T-helper 1 cell treated with Interleukin-12 subunit alpha and Interleukin-12 subunit beta and Interleukin-4 antibody, amounts not matched to agents 30 μg/mL and 1 μg/mL, for 36 hours (primary cell): Measurements from ENCODE around the gene TNXB.
"Not testable (repeated sequence)": the region's sequence is repeated elsewhere in the genome, so short reads cannot be mapped to it uniquely, and the experiment has no call there.

Experiments
- H3K27ac Mint-ChIP-seq: one replicate; pipeline ENCODE4 v1.8.0; 2021; ENCODE audit warnings: mild to moderate bottlenecking, mixed read lengths
- H3K27me3 Mint-ChIP-seq: one replicate; pipeline ENCODE4 v1.8.0; 2021; ENCODE audit warnings: low read depth, mixed read lengths
- H3K36me3 Mint-ChIP-seq: one replicate; pipeline ENCODE4 v1.8.0; 2021; ENCODE audit warnings: low read depth, mixed read lengths
- H3K4me1 Mint-ChIP-seq: one replicate; pipeline ENCODE4 v1.8.0; 2021; ENCODE audit warnings: low read depth, mixed read lengths
- H3K4me3 Mint-ChIP-seq: one replicate; pipeline ENCODE4 v1.8.0; 2021; ENCODE audit warnings: mild to moderate bottlenecking, moderate library complexity, mixed read lengths
- H3K9me3 Mint-ChIP-seq: one replicate; pipeline ENCODE4 v1.8.0; 2021; ENCODE audit warnings: mixed read lengths

Gene TNXB

DNA sequence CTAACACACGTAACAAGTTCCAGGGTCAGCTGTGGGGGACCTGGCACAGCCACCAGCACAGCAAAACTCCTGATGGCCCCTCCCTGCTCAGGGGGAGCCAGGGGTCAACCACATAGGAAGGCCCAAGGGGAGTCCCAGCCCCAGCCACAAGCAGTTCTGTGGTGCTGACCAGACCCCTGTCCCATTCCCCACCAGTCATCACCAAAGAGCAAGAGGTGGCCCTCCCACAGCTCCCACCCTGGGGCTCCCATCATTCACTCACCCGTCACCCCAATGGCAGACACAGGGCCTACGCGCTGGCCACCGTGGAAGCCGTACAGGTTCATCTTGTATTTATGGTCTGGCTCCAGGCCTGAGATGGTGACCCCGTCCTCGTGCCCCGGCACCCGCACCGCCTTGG lies 59.4 kb downstream of the TNXB start:
- not testable (repeated sequence) for H3K4me3 Mint-ChIP-seq, H3K4me1 Mint-ChIP-seq, H3K9me3 Mint-ChIP-seq, H3K27ac Mint-ChIP-seq, H3K36me3 Mint-ChIP-seq, H3K27me3 Mint-ChIP-seq

DNA sequence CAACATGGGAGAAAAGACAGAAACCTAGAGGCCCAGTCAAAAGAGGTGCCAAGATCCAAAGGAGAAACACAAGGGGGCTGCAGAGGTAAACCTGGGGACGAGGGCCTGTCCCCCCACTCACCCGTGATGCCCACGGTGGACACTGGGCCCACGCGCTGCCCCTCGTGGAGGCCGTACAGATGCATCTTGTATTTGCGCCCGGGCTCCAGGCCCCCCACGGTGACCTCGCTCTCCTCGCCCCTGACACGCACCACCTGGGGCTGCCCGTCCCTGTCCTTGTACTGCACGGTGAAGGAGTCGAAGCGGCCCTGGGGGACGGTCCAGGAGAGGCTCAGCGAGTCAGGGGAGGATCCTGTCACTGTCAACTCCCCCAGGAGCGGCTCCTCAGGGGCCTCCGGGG lies 60.0 kb downstream of the TNXB start:
- not testable (repeated sequence) for H3K9me3 Mint-ChIP-seq, H3K4me3 Mint-ChIP-seq, H3K27me3 Mint-ChIP-seq, H3K36me3 Mint-ChIP-seq, H3K4me1 Mint-ChIP-seq, H3K27ac Mint-ChIP-seq

DNA sequence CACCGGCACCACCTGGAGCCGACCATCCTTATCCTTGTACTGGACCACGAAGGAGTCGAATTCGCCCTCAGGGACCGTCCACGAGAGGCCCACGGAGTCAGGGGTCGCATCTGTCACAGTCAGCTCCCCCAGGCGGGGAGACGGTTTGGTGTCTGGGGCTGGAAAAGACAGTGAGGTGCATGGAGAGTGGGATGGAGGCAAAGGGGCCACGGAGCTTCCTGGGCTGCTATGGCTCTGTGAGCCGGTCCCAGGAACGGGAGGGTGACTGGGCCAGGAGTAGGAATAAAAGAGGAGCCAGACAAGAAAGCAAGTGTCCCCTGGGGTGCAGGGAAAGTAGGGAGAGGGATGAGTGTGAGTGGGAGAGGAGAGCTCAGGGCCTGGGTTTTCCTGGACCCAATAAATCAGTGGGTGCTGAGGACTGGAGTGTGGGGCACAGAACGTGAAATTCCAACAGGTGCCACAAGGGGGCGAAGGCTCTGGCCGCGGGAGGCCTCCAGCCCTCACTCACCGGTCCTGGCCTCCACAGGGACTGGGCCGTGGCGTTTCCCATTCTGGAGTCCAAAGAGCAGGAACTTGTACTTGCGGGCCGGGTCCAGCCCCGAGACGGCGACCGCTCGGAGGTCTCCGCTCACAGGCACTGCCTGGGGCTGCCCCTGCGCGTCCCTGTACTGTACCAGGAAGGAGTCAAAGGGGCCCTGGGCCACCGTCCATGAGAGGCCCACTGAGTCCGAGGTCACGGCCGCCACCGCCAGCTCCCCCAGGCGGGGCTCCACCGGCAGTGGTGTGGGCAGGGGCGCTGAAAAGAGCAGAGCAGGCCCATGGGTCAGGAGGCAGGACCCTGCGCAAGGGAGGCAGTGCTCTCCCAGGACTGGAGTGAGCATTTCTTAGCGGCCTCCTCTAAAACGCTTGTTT lies 61.0 kb downstream of the TNXB start:
- Mint-ChIP-seq H3K36me3 (no peaks in the 10 kb centered on the region), H3K4me1 (no peaks in the 10 kb centered on the region), H3K9me3 (no peaks in the 10 kb centered on the region), H3K27ac (no peak overlapping the region), H3K27me3 (no peaks in the 10 kb centered on the region), H3K4me3 (no peak overlapping the region)

DNA sequence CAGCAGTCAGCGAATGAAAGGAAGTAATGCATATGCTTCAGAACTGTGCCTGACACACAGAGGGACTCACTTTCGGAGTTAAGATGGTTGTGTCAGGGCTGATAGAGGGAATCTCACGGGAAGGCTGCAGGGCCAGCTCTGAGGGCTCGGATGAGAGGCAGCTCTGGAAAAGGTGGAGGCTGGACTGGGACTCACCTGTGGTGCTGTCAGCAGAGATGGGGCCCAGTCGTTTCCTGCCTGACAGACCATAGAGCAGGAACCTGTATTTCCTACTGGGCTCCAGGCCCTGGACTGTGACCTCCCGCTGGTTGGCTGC lies 61.6 kb downstream of the TNXB start:
- H3K27me3 Mint-ChIP-seq, result no peaks in the 10 kb centered on the region
- no peaks in the 10 kb centered on the region for H3K36me3 Mint-ChIP-seq
- no peak overlapping the region for H3K4me3 Mint-ChIP-seq
- no peak overlapping the region for H3K27ac Mint-ChIP-seq
- no peaks in the 10 kb centered on the region for H3K4me1 Mint-ChIP-seq
- no peaks in the 10 kb centered on the region for H3K9me3 Mint-ChIP-seq

DNA sequence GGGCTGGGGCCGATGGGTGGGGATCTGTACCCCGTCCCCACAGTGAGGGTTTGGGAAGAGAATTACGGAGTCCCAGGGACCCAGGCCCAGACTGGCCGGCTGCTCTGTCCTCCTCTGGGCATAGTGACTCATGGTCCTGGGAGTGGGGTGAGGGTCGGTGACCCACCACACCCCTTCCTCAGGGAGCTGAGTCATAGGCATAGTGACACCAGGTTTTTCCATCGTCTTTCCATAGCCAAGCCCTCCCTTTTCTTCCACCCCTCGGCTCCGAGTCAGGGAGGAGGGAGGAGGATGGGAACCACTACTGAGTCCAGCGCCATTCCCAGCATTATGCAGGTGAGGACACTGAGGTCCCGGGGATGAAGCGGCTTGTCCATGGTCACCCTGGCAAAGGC lies 62.1 kb downstream of the TNXB start:
- Mint-ChIP-seq H3K27ac (no peak overlapping the region), H3K4me1 (no peaks in the 10 kb centered on the region), H3K9me3 (no peaks in the 10 kb centered on the region), H3K36me3 (no peaks in the 10 kb centered on the region), H3K4me3 (no peak overlapping the region), H3K27me3 (no peaks in the 10 kb centered on the region)

DNA sequence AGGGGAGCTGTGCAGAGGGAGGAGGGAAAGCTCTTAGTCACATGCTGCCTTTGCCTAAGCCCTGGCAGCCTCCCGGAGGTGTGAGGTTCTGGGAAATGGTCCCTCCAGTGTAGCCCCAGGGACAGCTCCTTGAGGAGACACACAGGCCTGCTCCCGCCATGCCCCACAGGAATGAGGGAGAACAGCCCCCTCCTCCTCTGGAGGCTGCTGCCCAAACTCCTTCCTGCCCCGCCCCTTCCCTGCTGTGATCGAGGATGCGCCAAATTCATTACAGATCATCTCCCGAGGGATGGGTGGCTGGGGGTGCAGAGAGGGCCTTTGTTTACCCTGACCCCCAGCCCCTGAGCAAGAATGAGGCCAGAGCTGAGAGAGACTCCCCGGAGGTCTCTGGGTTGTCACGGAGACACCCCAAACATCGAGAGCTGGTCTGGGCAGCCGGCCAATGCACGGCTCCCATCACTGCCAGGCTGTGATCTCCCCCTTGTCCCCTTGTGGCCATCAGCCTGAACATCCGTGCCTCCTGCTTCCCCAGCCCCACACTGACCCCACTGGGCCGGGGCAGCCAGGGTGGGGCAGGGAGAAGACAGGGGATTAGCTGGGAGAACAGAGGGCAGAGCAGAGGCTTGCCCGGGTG lies 62.6 kb downstream of the TNXB start:
- Mint-ChIP-seq H3K36me3 (no peaks in the 10 kb centered on the region), H3K9me3 (no peaks in the 10 kb centered on the region), H3K4me1 (no peaks in the 10 kb centered on the region), H3K4me3 (no peak overlapping the region), H3K27ac (no peak overlapping the region), H3K27me3 (no peaks in the 10 kb centered on the region)

DNA sequence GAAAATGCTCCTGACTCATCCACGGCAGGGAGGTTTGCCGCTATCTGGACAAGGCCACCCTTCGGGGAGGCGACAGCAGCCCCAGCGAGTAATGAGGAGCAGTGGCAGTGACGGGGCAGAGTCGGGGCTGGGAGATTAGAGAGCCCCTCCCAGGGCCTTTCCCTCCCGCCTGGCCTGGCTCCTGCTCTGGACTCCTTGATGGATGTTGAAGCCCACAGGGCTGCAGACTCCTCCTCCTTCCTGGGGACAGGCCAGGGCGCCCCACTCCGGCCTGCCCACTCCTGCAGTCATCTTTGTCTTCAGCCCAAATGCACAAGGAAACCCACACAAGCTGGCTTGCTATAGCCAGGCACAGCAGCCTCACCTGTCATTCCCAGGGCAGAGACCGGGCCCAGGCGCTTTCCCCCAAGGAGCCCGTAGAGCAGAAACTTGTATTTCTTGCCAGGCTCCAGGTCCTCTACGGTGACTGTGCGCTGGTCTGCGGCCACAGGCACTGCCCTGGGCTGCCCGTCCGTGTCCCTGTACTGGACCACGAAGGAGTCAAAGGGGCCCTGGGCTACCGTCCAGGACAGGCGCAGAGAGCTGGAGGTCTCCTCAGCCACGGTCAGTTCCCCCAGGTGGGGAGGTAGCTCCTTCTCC lies 63.2 kb downstream of the TNXB start:
- Mint-ChIP-seq H3K27me3 (no peaks in the 10 kb centered on the region), H3K27ac (no peak overlapping the region), H3K4me3 (no peak overlapping the region), H3K36me3 (no peaks in the 10 kb centered on the region), H3K4me1 (no peaks in the 10 kb centered on the region), H3K9me3 (no peaks in the 10 kb centered on the region)

DNA sequence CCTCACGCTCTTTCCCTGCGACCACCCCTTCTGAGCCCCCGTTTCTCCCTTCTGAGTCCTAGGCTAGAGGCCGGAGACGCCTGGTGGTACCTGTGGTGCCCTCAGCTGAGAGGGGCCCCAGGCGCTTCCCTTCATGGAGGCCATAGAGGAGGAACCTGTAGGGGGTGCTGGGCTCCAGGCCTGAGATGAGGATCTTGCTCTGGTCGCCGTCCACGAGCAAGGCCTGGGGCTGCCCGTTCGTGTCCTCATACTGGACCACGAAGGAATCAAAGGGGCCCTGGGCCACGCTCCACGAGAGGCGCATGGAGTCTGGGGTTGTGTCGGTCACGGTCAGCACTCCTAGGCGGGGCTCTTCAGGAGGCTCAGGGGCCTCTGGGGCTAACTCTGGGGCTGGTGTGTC lies 64.2 kb downstream of the TNXB start:
- H3K4me3 Mint-ChIP-seq, H3K9me3 Mint-ChIP-seq, H3K27me3 Mint-ChIP-seq, H3K4me1 Mint-ChIP-seq, H3K36me3 Mint-ChIP-seq, H3K27ac Mint-ChIP-seq: not testable (repeated sequence)

DNA sequence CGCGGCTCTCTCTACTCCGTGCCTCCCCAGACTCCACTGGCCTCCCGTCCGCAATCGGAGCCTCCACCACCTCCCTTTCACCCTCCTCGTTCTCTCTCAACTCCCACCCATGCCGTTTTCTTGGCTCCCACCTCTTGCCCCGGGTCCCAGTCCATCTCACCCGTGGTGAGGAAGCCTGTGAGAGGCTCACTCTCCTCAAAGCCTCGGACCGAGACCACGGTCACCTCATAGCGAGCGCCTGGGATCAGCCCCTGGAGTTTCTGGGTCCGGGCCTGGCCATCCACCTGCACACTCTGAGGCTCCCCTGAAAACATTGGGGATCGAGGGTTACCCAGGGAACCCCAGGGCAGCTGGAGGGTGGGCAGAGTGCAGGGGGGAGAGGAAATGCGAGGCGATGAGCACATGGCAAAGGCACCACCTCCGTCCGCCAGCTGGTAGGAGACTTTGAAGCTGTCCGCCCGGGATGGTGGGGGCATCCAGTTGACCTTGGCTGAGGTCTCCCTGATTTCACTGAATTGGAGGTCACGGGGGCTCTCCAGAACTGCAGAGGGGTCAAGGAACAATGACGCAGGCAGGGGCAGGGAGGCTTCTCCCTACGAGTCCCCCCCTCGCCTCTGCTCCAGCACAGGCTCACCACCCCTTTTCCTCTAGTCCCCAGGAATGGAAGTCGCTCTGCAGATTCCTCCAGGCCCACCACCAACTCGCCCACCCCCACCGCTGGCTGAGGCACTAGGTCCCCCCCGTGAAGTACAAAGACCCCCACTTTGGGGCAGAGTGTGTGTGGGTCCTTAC lies 65.4 kb downstream of the TNXB start:
- H3K4me3 Mint-ChIP-seq, H3K27me3 Mint-ChIP-seq, H3K9me3 Mint-ChIP-seq, H3K27ac Mint-ChIP-seq, H3K36me3 Mint-ChIP-seq, H3K4me1 Mint-ChIP-seq: not testable (repeated sequence)

DNA sequence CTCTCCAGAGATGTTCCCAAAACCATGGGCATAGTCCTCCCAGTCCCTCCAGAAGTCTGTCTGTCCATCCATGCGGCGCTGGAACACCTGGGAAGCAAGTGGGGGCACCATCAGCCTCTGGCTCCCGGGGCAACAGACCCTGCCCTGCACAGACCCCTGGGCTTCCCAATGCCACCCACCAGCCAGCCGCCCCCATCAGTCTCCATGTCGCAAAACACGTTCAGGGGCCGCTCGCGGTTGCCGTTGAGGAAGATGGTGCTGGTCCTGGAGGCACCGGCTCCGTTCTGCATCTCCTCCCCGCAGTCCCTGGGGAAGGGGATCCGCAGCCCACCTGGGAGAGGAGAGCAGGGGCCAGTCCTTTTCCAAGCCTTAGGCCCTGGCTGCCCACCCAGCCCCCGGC lies 66.9 kb downstream of the TNXB start:
- H3K4me3 Mint-ChIP-seq, H3K27me3 Mint-ChIP-seq: not testable (repeated sequence)

DNA sequence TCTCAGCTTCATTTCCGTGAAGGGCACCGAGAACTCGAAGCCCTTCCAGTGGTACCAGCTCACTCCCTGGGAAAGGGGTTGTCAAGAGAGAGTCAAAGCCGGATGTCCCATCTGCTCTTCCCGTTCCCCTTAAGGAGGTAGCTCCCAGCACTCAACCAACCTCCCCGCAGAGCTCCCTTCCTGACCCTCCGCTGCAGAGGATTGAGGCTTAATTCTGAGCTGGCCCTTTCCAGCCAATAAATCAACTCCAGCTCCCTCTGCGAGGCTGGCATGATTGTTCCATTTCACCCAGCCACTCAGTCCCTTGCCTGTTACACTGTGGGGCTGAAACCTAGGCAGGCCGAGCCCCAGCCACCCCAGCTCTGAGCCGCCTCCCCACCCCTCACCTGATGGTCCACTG lies 67.8 kb downstream of the TNXB start:
- not testable (repeated sequence) for H3K9me3 Mint-ChIP-seq, H3K4me1 Mint-ChIP-seq, H3K27me3 Mint-ChIP-seq, H3K36me3 Mint-ChIP-seq, H3K4me3 Mint-ChIP-seq, H3K27ac Mint-ChIP-seq

More for the DNA sequence above, 66.9 kb downstream of the TNXB start:
- H3K36me3 Mint-ChIP-seq, H3K9me3 Mint-ChIP-seq, H3K4me1 Mint-ChIP-seq, H3K27ac Mint-ChIP-seq: not testable (repeated sequence)

DNA sequence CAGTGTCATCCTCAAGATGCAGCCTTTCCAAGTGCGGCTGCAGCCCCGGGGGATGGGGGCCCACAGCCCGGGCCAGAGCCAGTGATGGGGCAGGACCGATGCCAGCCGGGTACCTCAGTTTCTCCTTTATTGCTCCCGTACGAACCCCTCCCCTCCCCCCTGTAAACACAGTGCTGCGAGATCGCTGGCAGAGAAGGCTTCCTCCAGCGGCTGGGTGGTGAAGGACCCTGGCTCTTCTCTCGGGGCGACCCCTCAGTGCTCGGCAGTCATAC lies 68.2 kb downstream of the TNXB start:
- H3K27me3 Mint-ChIP-seq, H3K36me3 Mint-ChIP-seq, H3K4me3 Mint-ChIP-seq: not testable (repeated sequence)

DNA sequence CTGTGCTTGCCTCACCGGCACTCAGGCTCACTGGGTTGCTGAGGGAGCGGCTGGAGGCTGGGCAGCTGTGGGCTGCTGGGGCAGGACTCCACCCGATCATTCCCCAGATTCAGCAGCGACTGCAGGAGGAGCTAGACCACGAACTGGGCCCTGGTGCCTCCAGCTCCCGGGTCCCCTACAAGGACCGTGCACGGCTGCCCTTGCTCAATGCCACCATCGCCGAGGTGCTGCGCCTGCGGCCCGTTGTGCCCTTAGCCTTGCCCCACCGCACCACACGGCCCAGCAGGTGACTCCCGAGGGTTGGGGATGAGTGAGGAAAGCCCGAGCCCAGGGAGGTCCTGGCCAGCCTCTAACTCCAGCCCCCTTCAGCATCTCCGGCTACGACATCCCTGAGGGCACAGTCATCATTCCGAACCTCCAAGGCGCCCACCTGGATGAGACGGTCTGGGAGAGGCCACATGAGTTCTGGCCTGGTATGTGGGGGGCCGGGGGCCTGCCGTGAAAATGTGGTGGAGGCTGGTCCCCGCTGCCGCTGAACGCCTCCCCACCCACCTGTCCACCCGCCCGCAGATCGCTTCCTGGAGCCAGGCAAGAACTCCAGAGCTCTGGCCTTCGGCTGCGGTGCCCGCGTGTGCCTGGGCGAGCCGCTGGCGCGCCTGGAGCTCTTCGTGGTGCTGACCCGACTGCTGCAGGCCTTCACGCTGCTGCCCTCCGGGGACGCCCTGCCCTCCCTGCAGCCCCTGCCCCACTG lies 68.7 kb downstream of the TNXB start:
- not testable (repeated sequence) for H3K4me3 Mint-ChIP-seq, H3K4me1 Mint-ChIP-seq, H3K27me3 Mint-ChIP-seq, H3K9me3 Mint-ChIP-seq, H3K36me3 Mint-ChIP-seq, H3K27ac Mint-ChIP-seq

More for the DNA sequence above, 68.2 kb downstream of the TNXB start:
- not testable (repeated sequence) for H3K4me1 Mint-ChIP-seq, H3K9me3 Mint-ChIP-seq, H3K27ac Mint-ChIP-seq

DNA sequence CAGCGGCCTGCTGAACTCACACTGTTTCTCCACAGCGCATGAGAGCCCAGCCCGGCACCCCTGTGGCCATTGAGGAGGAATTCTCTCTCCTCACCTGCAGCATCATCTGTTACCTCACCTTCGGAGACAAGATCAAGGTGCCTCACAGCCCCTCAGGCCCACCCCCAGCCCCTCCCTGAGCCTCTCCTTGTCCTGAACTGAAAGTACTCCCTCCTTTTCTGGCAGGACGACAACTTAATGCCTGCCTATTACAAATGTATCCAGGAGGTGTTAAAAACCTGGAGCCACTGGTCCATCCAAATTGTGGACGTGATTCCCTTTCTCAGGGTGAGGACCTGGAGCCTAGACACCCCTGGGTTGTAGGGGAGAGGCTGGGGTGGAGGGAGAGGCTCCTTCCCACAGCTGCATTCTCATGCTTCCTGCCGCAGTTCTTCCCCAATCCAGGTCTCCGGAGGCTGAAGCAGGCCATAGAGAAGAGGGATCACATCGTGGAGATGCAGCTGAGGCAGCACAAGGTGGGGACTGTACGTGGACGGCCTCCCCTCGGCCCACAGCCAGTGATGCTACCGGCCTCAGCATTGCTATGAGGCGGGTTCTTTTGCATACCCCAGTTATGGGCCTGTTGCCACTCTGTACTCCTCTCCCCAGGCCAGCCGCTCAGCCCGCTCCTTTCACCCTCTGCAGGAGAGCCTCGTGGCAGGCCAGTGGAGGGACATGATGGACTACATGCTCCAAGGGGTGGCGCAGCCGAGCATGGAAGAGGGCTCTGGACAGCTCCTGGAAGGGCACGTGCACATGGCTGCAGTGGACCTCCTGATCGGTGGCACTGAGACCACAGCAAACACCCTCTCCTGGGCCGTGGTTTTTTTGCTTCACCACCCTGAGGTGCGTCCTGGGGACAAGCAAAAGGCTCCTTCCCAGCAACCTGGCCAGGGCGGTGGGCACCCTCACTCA lies 69.5 kb downstream of the TNXB start:
- not testable (repeated sequence) for H3K27me3 Mint-ChIP-seq, H3K9me3 Mint-ChIP-seq, H3K27ac Mint-ChIP-seq, H3K36me3 Mint-ChIP-seq, H3K4me1 Mint-ChIP-seq, H3K4me3 Mint-ChIP-seq
